ENCODE data around the gene IQCH. TPM values are rescaled to one million over a fixed set of nuclear protein-coding genes. Genes with fewer than 3 reads are reported as not detected.

Gene IQCH
- total and polyA plus RNA-seq, 2 experiments from 2014 or later: 1.7 to 4.6 TPM

DNA sequence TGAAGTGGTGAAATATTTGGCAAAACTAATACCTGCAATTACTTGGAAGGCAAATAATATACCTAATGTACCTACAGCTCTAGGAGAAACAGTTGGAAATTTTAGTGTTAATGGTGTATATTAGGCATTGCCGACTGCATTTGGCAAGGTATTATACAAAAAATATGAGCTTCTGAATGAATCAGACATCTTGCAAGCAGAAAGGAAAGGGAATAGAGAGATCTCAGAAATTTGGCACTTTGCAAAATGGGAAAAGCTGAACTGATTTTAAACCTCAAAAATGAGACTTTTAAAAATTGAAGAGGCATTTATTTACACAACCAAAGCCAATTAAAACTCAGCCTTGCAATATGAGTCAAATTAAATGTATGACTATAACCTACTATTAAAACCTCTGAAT is 226.2 kb downstream of the IQCH start:
- H3K36me3 Mint-ChIP-seq (ENCODE audit: low read depth): no peaks in the 10 kb centered on the region
- no peak overlapping the region for H3K4me3 Mint-ChIP-seq
- H3K4me2 ChIP-seq: no peak overlapping the region
- H3K36me3 ChIP-seq (ENCODE audit: insufficient read depth): no peaks in the 10 kb centered on the region
- H3K9me3 Mint-ChIP-seq: 0 out of 3 replicates have a peak, but pooled peaks cover 3% of the 10 kb centered on the region
- no peak for ATAC-seq
- no peaks in the 10 kb centered on the region for H4K20me1 ChIP-seq (replicated peaks; ENCODE audit: insufficient read depth)
- TF ChIP-seq, protein P1, sequence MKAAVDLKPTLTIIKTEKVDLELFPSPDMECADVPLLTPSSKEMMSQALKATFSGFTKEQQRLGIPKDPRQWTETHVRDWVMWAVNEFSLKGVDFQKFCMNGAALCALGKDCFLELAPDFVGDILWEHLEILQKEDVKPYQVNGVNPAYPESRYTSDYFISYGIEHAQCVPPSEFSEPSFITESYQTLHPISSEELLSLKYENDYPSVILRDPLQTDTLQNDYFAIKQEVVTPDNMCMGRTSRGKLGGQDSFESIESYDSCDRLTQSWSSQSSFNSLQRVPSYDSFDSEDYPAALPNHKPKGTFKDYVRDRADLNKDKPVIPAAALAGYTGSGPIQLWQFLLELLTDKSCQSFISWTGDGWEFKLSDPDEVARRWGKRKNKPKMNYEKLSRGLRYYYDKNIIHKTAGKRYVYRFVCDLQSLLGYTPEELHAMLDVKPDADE (IDR thresholded peaks at IDR 0.05): no peak
- TF ChIP-seq EZH2 (IDR thresholded peaks at IDR 0.05; ENCODE audit: low read depth, unreplicated experiment) (no peak), NANOG (IDR thresholded peaks at IDR 0.05; ENCODE audit: borderline replicate concordance) (no peak), POLR2AphosphoS5 (IDR thresholded peaks at IDR 0.05; ENCODE audit: low read depth) (no peak), EZH2phosphoT487 (IDR thresholded peaks at IDR 0.05; ENCODE audit: unreplicated experiment) (no peak), ZNF331 (CRISPR knock-in tag; IDR thresholded peaks at IDR 0.05; ENCODE audit: low read depth) (no peak), ZNF114 (CRISPR knock-in tag; IDR thresholded peaks at IDR 0.05) (no peak), JUNB (IDR thresholded peaks at IDR 0.05; ENCODE audit: unreplicated experiment) (no peak), STAT1 (IDR thresholded peaks at IDR 0.05; ENCODE audit: unreplicated experiment) (no peak), CREB1 (CRISPR knock-in tag; IDR thresholded peaks at IDR 0.05; ENCODE audit: low read depth) (no peak)
- TF ChIP-seq, protein P2, sequence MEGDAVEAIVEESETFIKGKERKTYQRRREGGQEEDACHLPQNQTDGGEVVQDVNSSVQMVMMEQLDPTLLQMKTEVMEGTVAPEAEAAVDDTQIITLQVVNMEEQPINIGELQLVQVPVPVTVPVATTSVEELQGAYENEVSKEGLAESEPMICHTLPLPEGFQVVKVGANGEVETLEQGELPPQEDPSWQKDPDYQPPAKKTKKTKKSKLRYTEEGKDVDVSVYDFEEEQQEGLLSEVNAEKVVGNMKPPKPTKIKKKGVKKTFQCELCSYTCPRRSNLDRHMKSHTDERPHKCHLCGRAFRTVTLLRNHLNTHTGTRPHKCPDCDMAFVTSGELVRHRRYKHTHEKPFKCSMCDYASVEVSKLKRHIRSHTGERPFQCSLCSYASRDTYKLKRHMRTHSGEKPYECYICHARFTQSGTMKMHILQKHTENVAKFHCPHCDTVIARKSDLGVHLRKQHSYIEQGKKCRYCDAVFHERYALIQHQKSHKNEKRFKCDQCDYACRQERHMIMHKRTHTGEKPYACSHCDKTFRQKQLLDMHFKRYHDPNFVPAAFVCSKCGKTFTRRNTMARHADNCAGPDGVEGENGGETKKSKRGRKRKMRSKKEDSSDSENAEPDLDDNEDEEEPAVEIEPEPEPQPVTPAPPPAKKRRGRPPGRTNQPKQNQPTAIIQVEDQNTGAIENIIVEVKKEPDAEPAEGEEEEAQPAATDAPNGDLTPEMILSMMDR (conservative IDR thresholded peaks at IDR 0.05; ENCODE audit: low read depth in 2 of 2): no peak
- TF ChIP-seq, protein P3, sequence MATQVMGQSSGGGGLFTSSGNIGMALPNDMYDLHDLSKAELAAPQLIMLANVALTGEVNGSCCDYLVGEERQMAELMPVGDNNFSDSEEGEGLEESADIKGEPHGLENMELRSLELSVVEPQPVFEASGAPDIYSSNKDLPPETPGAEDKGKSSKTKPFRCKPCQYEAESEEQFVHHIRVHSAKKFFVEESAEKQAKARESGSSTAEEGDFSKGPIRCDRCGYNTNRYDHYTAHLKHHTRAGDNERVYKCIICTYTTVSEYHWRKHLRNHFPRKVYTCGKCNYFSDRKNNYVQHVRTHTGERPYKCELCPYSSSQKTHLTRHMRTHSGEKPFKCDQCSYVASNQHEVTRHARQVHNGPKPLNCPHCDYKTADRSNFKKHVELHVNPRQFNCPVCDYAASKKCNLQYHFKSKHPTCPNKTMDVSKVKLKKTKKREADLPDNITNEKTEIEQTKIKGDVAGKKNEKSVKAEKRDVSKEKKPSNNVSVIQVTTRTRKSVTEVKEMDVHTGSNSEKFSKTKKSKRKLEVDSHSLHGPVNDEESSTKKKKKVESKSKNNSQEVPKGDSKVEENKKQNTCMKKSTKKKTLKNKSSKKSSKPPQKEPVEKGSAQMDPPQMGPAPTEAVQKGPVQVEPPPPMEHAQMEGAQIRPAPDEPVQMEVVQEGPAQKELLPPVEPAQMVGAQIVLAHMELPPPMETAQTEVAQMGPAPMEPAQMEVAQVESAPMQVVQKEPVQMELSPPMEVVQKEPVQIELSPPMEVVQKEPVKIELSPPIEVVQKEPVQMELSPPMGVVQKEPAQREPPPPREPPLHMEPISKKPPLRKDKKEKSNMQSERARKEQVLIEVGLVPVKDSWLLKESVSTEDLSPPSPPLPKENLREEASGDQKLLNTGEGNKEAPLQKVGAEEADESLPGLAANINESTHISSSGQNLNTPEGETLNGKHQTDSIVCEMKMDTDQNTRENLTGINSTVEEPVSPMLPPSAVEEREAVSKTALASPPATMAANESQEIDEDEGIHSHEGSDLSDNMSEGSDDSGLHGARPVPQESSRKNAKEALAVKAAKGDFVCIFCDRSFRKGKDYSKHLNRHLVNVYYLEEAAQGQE (IDR thresholded peaks at IDR 0.05; ENCODE audit: unreplicated experiment): no peak
- TF ChIP-seq, protein P4, sequence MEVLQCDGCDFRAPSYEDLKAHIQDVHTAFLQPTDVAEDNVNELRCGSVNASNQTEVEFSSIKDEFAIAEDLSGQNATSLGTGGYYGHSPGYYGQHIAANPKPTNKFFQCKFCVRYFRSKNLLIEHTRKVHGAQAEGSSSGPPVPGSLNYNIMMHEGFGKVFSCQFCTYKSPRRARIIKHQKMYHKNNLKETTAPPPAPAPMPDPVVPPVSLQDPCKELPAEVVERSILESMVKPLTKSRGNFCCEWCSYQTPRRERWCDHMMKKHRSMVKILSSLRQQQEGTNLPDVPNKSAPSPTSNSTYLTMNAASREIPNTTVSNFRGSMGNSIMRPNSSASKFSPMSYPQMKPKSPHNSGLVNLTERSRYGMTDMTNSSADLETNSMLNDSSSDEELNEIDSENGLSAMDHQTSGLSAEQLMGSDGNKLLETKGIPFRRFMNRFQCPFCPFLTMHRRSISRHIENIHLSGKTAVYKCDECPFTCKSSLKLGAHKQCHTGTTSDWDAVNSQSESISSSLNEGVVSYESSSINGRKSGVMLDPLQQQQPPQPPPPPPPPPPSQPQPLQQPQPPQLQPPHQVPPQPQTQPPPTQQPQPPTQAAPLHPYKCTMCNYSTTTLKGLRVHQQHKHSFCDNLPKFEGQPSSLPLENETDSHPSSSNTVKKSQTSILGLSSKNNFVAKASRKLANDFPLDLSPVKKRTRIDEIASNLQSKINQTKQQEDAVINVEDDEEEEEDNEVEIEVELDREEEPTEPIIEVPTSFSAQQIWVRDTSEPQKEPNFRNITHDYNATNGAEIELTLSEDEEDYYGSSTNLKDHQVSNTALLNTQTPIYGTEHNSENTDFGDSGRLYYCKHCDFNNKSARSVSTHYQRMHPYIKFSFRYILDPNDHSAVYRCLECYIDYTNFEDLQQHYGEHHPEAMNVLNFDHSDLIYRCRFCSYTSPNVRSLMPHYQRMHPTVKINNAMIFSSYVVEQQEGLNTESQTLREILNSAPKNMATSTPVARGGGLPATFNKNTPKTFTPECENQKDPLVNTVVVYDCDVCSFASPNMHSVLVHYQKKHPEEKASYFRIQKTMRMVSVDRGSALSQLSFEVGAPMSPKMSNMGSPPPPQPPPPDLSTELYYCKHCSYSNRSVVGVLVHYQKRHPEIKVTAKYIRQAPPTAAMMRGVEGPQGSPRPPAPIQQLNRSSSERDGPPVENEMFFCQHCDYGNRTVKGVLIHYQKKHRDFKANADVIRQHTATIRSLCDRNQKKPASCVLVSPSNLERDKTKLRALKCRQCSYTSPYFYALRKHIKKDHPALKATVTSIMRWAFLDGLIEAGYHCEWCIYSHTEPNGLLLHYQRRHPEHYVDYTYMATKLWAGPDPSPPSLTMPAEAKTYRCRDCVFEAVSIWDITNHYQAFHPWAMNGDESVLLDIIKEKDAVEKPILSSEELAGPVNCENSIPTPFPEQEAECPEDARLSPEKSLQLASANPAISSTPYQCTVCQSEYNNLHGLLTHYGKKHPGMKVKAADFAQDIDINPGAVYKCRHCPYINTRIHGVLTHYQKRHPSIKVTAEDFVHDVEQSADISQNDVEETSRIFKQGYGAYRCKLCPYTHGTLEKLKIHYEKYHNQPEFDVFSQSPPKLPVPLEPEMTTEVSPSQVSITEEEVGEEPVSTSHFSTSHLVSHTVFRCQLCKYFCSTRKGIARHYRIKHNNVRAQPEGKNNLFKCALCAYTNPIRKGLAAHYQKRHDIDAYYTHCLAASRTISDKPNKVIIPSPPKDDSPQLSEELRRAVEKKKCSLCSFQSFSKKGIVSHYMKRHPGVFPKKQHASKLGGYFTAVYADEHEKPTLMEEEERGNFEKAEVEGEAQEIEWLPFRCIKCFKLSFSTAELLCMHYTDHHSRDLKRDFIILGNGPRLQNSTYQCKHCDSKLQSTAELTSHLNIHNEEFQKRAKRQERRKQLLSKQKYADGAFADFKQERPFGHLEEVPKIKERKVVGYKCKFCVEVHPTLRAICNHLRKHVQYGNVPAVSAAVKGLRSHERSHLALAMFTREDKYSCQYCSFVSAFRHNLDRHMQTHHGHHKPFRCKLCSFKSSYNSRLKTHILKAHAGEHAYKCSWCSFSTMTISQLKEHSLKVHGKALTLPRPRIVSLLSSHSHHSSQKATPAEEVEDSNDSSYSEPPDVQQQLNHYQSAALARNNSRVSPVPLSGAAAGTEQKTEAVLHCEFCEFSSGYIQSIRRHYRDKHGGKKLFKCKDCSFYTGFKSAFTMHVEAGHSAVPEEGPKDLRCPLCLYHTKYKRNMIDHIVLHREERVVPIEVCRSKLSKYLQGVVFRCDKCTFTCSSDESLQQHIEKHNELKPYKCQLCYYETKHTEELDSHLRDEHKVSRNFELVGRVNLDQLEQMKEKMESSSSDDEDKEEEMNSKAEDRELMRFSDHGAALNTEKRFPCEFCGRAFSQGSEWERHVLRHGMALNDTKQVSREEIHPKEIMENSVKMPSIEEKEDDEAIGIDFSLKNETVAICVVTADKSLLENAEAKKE (CRISPR knock-in tag; IDR thresholded peaks at IDR 0.05): no peak
- DNase-seq (ENCODE audit: low spot score): no peak
- H3K4me3 ChIP-seq: no peak overlapping the region
- H3F3A ChIP-seq (replicated peaks; ENCODE audit: low read depth): no peaks in the 10 kb centered on the region
- H3K4me1 ChIP-seq (ENCODE audit: insufficient read depth): peaks cover 9% of the 10 kb centered on the region; the same call in 1 of the 2 replicates
- H3K4me1 Mint-ChIP-seq: peaks cover 6% of the 10 kb centered on the region; the same call in 2 of the 3 replicates
- H3K27me3 ChIP-seq (ENCODE audit: insufficient read depth): no peaks in the 10 kb centered on the region
- no peak overlapping the region for H3K27ac ChIP-seq (ENCODE audit: low read depth)
- H3K27ac Mint-ChIP-seq: no peak overlapping the region
- no peak overlapping the region for H2AFZ ChIP-seq
- no peaks in the 10 kb centered on the region for H3K9me2 ChIP-seq (ENCODE audit: insufficient read depth)
- no peaks in the 10 kb centered on the region for H3K79me2 ChIP-seq (replicated peaks; ENCODE audit: insufficient read depth)
- peaks cover 7% of the 10 kb centered on the region for H3K27me3 Mint-ChIP-seq (ENCODE audit: insufficient read depth, low read depth, poor library complexity)
